Measurements from ENCODE around the gene GLIPR2. TPM values are rescaled to one million over a fixed set of nuclear protein-coding genes. Genes with fewer than 3 reads are reported as not detected.

GLIPR2 gene
- total and polyA plus RNA-seq, 2 donors (not counting 3 experiments of a cell fraction or from before 2014, with no cell fraction given), result 22.0 to 42.4 TPM

GRCh38 chr9:36207546-36208012 is 71.0 kb downstream of the GLIPR2 start:
- Histone ChIP-seq H3K79me2 (ENCODE audit: control insufficient read depth, insufficient read depth, low read length) (peaks cover 57% of the 10 kb centered on the region), H2AFZ (ENCODE audit: low read depth, low read length) (no peak overlapping the region), H3K27me3 (ENCODE audit: control insufficient read depth in 2 of 2, insufficient read depth in 2 of 2, low read length in 2 of 2) (no peaks in the 10 kb centered on the region), H3K4me1 (ENCODE audit: control insufficient read depth, extremely low read depth, insufficient read depth, low read length) (peaks cover 31% of the 10 kb centered on the region), H3K9me3 (replicated peaks; ENCODE audit: control insufficient read depth, insufficient read depth, low read length) (no peaks in the 10 kb centered on the region), H3K9ac (replicated peaks; ENCODE audit: extremely low read depth, insufficient read depth, low read length) (peak overlapping the region; percentile 48), H3K9me1 (replicated peaks; ENCODE audit: control insufficient read depth, extremely low read depth, insufficient read depth, low read length) (no peaks in the 10 kb centered on the region), H3K36me3 (ENCODE audit: control insufficient read depth in 2 of 2, extremely low read depth in 1 of 2, insufficient read depth in 2 of 2, low read length in 2 of 2) (peaks cover 51 to 69% of the 10 kb centered on the region in 2 experiments), H3K4me3 (replicated peaks in 1 of 3; ENCODE audit: insufficient read depth in 1 of 3, low read depth in 1 of 3, low read length in 3 of 3) (no peak overlapping the region), H3K4me2 (ENCODE audit: insufficient read depth, low read length) (peak overlapping the region; percentile 27), H3K27ac (ENCODE audit: insufficient read depth, low read depth, low read length) (peak overlapping the region; percentile 87), H4K20me1 (replicated peaks; ENCODE audit: control insufficient read depth, extremely low read depth, insufficient read depth, low read length) (no peaks in the 10 kb centered on the region)
- intact Hi-C loops (cut with micrococcal nuclease), result no loop called here
- DNase-seq (ENCODE audit: low read depth, low spot score), result peak; percentile 71
- BruUV-seq (replicated peaks), result no TSS peak
- ChIA-PET CTCF (interaction anchor here (1.0 to 2.5 kb wide), 4 partner anchors 14 to 199 kb away, joined by 4 to 13 read pairs (median 8); partner anchors contain the start of gene CLTA), POLR2A (interaction anchor here (0.5 to 1.3 kb wide), 3 partner anchors 9 to 343 kb away, joined by 3 to 5 read pairs (median 3); partner anchors contain the start of gene CLTA)
- TF ChIP-seq POLR2AphosphoS5 (IDR thresholded peaks at IDR 0.05; ENCODE audit: insufficient read depth, low read depth, low read length) (no peak), FOS (IDR thresholded peaks at IDR 0.05; ENCODE audit: borderline replicate concordance, insufficient read depth, low read length) (peak; percentile 58)
- dilution Hi-C loops (cut with MboI; ENCODE audit: extremely low pct_ligation_motif_present, low sequenced_read_pairs), result no loop called here
- peak; percentile 92 for FAIRE-seq

GRCh38 chr9:36208521-36209253 is 72.2 kb downstream of the GLIPR2 start:
- peak; percentile 81 for FAIRE-seq
- no TSS peak for BruUV-seq (replicated peaks)
- Histone ChIP-seq H3K27ac (ENCODE audit: insufficient read depth, low read depth, low read length) (peak overlapping the region; percentile 87), H3K79me2 (ENCODE audit: control insufficient read depth, insufficient read depth, low read length) (peaks cover 63% of the 10 kb centered on the region), H3K4me1 (ENCODE audit: control insufficient read depth, extremely low read depth, insufficient read depth, low read length) (peaks cover 31% of the 10 kb centered on the region), H3K9me3 (replicated peaks; ENCODE audit: control insufficient read depth, insufficient read depth, low read length) (no peaks in the 10 kb centered on the region), H2AFZ (ENCODE audit: low read depth, low read length) (no peak overlapping the region), H3K4me2 (ENCODE audit: insufficient read depth, low read length) (peak overlapping the region; percentile 27), H3K9ac (replicated peaks; ENCODE audit: extremely low read depth, insufficient read depth, low read length) (peak overlapping the region; percentile 48), H3K9me1 (replicated peaks; ENCODE audit: control insufficient read depth, extremely low read depth, insufficient read depth, low read length) (no peaks in the 10 kb centered on the region), H3K27me3 (ENCODE audit: control insufficient read depth in 2 of 2, insufficient read depth in 2 of 2, low read length in 2 of 2) (no peaks in the 10 kb centered on the region), H3K4me3 (replicated peaks in 1 of 3; ENCODE audit: insufficient read depth in 1 of 3, low read depth in 1 of 3, low read length in 3 of 3) (no peak overlapping the region), H3K36me3 (ENCODE audit: control insufficient read depth in 2 of 2, extremely low read depth in 1 of 2, insufficient read depth in 2 of 2, low read length in 2 of 2) (peaks cover 54 to 75% of the 10 kb centered on the region in 2 experiments), H4K20me1 (replicated peaks; ENCODE audit: control insufficient read depth, extremely low read depth, insufficient read depth, low read length) (no peaks in the 10 kb centered on the region)
- peak; percentile 53 for DNase-seq (ENCODE audit: low read depth, low spot score)
- ChIA-PET POLR2A (no interaction called here), CTCF (interaction anchor here (1.6 to 2.5 kb wide), 2 partner anchors 18 to 120 kb away, joined by 8 to 13 read pairs; partner anchors contain the start of gene CLTA)
- intact Hi-C loops (cut with micrococcal nuclease) (no loop called here), dilution Hi-C loops (cut with MboI; ENCODE audit: extremely low pct_ligation_motif_present, low sequenced_read_pairs) (no loop called here)
- TF ChIP-seq POLR2A (IDR thresholded peaks at IDR 0.05; ENCODE audit: low read depth, low read length), result no peak
- TF ChIP-seq GATA2 (IDR thresholded peaks at IDR 0.05; ENCODE audit: insufficient read depth, insufficient read length, low read depth, low read length), result no peak
- TF ChIP-seq MYC (IDR thresholded peaks at IDR 0.05; ENCODE audit: low read depth, low read length), result no peak
- no peak for TF ChIP-seq MAX (IDR thresholded peaks at IDR 0.05; ENCODE audit: insufficient read depth, insufficient read length)
- no peak for TF ChIP-seq EZH2 (IDR thresholded peaks at IDR 0.05; ENCODE audit: borderline replicate concordance, low read depth, low read length, severe bottlenecking)
- no peak for TF ChIP-seq FOS (IDR thresholded peaks at IDR 0.05; ENCODE audit: borderline replicate concordance, insufficient read depth, low read length)
- TF ChIP-seq CTCF (IDR thresholded peaks at IDR 0.05; ENCODE audit: extremely low read depth in 1 of 2, insufficient read depth in 1 of 2, low read depth in 1 of 2, low read length in 2 of 2), result no peak
- TF ChIP-seq JUN (IDR thresholded peaks at IDR 0.05; ENCODE audit: borderline replicate concordance, insufficient read depth, insufficient read length, low read depth), result no peak
- no peak for TF ChIP-seq POLR2AphosphoS5 (IDR thresholded peaks at IDR 0.05; ENCODE audit: insufficient read depth, low read depth, low read length)
